GM21381 (cell line): Measurements from ENCODE around the gene SPTBN1.
A peak's percentile ranks its signal among the peaks of the same experiment; 100 is the strongest.
"Not testable (repeated sequence)": the region's sequence is repeated elsewhere in the genome, so short reads cannot be mapped to it uniquely, and the experiment has no call there.

Source experiments
- ATAC-seq: cut with Tn5 transposase; IDR thresholded peaks from one replicate; pipeline ENCODE4 v1.9.1; 2021; ENCODE audit warnings: mild to moderate bottlenecking, moderate library complexity; ENCODE audit not compliant: unreplicated experiment

SPTBN1 gene

GRCh38 chr2:54499661-54500060 lies 43.5 kb downstream of the SPTBN1 start:
- no peak for ATAC-seq

- ATAC-seq = no peak
These were observed 44.5 kb downstream of the SPTBN1 start for GRCh38 chr2:54500404-54501205.

- ATAC-seq = no peak
These were observed 46.6 kb downstream of the SPTBN1 start for GRCh38 chr2:54502731-54503130.

GRCh38 chr2:54503192-54503591 lies 47.1 kb downstream of the SPTBN1 start:
- ATAC-seq = no peak

- ATAC-seq = no peak
These were observed 47.7 kb downstream of the SPTBN1 start for GRCh38 chr2:54503828-54504227.

GRCh38 chr2:54504866-54505265 lies 48.7 kb downstream of the SPTBN1 start:
- no peak for ATAC-seq

GRCh38 chr2:54508541-54508940 lies 52.4 kb downstream of the SPTBN1 start:
- no peak for ATAC-seq

GRCh38 chr2:54509043-54509442 lies 52.9 kb downstream of the SPTBN1 start:
- not testable (repeated sequence) for ATAC-seq

GRCh38 chr2:54510916-54511315 lies 54.8 kb downstream of the SPTBN1 start:
- ATAC-seq = no peak

- ATAC-seq = no peak
These were observed 56.1 kb downstream of the SPTBN1 start for GRCh38 chr2:54512183-54512582.

- no peak for ATAC-seq
These were observed 56.7 kb downstream of the SPTBN1 start for GRCh38 chr2:54512663-54513362.

GRCh38 chr2:54513363-54513715 lies 57.2 kb downstream of the SPTBN1 start:
- no peak for ATAC-seq

- ATAC-seq = no peak
These were observed 58.9 kb downstream of the SPTBN1 start for GRCh38 chr2:54514822-54515569.

- no peak for ATAC-seq
These were observed 60.7 kb downstream of the SPTBN1 start for GRCh38 chr2:54516842-54517241.

GRCh38 chr2:54518016-54518415 lies 61.9 kb downstream of the SPTBN1 start:
- not testable (repeated sequence) for ATAC-seq

- ATAC-seq = no peak
These were observed 62.3 kb downstream of the SPTBN1 start for GRCh38 chr2:54518430-54518829.

GRCh38 chr2:54519841-54520459 lies 63.8 kb downstream of the SPTBN1 start:
- ATAC-seq = no peak

GRCh38 chr2:54520687-54521086 lies 64.6 kb downstream of the SPTBN1 start:
- no peak for ATAC-seq

- ATAC-seq = peak; percentile 76
These were observed 66.6 kb downstream of the SPTBN1 start for GRCh38 chr2:54522624-54523281.

- ATAC-seq = no peak
These were observed 67.3 kb downstream of the SPTBN1 start for GRCh38 chr2:54523324-54523959.
